ENCODE results near the gene ZNF823. TPM values are rescaled to one million over a fixed set of nuclear protein-coding genes. Genes with fewer than 3 reads are reported as not detected.

ZNF823 gene
- total RNA-seq, 2 donors from 2014 or later: 2.6 to 4.0 TPM

GRCh38 chr19:11704626-11705025 lies 34.1 kb downstream of the ZNF823 start:
- TF ChIP-seq, protein P1, sequence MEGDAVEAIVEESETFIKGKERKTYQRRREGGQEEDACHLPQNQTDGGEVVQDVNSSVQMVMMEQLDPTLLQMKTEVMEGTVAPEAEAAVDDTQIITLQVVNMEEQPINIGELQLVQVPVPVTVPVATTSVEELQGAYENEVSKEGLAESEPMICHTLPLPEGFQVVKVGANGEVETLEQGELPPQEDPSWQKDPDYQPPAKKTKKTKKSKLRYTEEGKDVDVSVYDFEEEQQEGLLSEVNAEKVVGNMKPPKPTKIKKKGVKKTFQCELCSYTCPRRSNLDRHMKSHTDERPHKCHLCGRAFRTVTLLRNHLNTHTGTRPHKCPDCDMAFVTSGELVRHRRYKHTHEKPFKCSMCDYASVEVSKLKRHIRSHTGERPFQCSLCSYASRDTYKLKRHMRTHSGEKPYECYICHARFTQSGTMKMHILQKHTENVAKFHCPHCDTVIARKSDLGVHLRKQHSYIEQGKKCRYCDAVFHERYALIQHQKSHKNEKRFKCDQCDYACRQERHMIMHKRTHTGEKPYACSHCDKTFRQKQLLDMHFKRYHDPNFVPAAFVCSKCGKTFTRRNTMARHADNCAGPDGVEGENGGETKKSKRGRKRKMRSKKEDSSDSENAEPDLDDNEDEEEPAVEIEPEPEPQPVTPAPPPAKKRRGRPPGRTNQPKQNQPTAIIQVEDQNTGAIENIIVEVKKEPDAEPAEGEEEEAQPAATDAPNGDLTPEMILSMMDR (IDR thresholded peaks at IDR 0.05): no peak
- no peak overlapping the region for H3K27ac ChIP-seq
- H3K36me3 ChIP-seq: no peaks in the 10 kb centered on the region
- no peak overlapping the region for H3K4me3 ChIP-seq
- H3K27me3 ChIP-seq: no peaks in the 10 kb centered on the region
- no peaks in the 10 kb centered on the region for H3K4me1 ChIP-seq
- no peak for DNase-seq (ENCODE audit: low spot score)
- H3K9me3 ChIP-seq: no peaks in the 10 kb centered on the region

DNA sequence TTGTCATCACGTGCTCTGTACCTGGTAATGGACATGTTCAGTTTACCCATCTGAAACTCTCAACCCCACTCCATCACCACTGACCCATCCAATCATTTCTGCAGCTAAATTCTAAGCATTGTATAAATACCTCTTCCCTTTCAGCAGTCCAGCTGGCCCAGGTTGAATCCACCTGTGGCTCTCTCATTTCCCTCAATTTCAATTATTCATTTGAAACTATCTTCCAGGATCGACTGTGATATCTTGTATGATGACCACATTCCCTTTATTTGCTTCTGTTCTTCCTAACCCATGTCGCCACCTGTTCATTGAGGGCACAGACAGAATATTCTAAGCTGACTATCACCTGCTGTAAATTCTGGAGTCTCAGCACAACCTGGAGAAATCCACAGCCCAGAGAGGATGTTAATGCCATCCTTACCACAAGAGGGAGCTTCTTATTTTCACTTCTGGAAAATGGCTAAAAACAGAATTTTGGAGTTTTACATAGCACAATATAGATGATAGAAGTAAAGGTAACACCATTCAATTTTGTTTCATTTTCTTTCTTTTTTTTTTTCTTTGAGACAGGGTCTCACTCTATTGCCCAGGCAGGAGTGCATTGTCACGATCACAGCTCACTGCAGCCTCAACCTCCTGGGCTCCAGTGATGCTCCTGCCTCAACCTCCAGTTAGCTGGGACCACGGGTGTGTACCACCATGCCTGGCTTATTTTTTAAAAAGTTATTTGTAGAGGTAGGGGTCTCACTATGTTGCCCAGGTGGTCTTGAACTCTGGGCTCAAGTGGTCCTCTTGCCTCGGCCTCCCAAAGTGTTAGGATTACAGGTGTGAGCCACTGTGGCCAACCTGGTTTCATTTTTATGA lies 38.6 kb downstream of the ZNF823 start:
- no peak for DNase-seq (ENCODE audit: low spot score)
- Histone ChIP-seq H3K27me3 (no peaks in the 10 kb centered on the region), H3K9me3 (no peaks in the 10 kb centered on the region), H3K4me1 (no peaks in the 10 kb centered on the region), H3K36me3 (no peaks in the 10 kb centered on the region), H3K4me3 (no peak overlapping the region), H3K27ac (no peak overlapping the region)
- TF ChIP-seq, protein P1 (IDR thresholded peaks at IDR 0.05): peak; percentile 58 to 73

GRCh38 chr19:11698231-11698630 lies 40.5 kb downstream of the ZNF823 start:
- Histone ChIP-seq H3K4me3 (no peak overlapping the region), H3K27me3 (no peaks in the 10 kb centered on the region), H3K9me3 (no peaks in the 10 kb centered on the region), H3K4me1 (peaks cover 0 to 7% of the 10 kb centered on the region in 2 donors), H3K36me3 (no peaks in the 10 kb centered on the region), H3K27ac (no peak overlapping the region)
- TF ChIP-seq, protein P1 (IDR thresholded peaks at IDR 0.05): no peak
- no peak for DNase-seq (ENCODE audit: low spot score)

GRCh38 chr19:11697284-11697855 lies 41.4 kb downstream of the ZNF823 start:
- no peaks in the 10 kb centered on the region for H3K27me3 ChIP-seq
- DNase-seq (ENCODE audit: low spot score): no peak
- H3K36me3 ChIP-seq: no peaks in the 10 kb centered on the region
- H3K27ac ChIP-seq: no peak overlapping the region
- H3K9me3 ChIP-seq: no peaks in the 10 kb centered on the region
- TF ChIP-seq, protein P1 (IDR thresholded peaks at IDR 0.05): no peak
- no peak overlapping the region for H3K4me3 ChIP-seq
- H3K4me1 ChIP-seq: peaks cover 0 to 7% of the 10 kb centered on the region in 2 donors

DNA sequence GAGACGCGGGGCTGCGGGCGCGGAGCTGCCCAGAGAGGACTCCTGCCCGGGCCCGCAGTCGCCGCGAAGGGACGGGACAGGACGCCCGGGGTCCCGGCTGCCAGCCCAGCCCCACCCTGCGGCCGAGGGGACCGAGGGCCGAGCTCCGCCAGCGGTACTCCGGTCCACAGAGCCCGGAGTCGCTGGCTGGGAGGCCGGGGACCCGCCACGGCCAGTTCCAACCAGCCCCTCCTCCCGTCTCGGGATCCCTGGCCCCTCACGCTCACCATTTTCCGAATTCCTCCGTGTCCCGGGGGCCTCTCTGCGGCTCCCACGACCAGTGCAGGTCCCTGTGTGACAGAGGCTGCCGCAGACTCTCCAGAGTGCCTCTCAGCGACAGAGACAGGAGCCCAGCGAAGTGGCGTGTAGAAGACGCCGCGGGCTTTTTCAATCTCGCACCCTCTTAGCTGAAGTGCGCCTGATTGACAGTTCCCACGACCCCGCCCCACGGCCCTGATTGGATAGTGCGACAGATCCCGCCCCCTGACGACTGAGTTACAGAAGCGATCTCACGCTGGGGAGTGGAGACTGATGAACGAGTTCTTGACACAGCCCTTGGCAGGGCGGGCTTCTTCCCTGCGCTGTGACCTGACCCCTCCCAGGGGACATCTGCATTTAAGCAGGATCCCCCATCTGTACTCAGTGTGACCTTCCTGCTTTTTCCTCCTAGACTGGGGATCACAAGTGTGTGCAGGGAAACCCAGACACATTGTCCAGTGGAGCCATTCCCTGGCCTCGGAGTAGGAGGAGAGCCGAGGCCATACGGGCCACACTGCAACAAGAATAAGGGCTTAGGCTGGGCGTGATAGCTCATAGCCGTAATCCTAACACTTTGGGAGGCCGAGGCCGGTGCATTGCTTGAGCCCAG lies 44.0 kb downstream of the ZNF823 start:
- TF ChIP-seq, protein P1 (IDR thresholded peaks at IDR 0.05): no peak
- Histone ChIP-seq H3K27me3 (no peaks in the 10 kb centered on the region), H3K4me1 (peaks cover 0 to 7% of the 10 kb centered on the region in 2 donors), H3K27ac (peak overlapping the region; percentile 68), H3K9me3 (no peaks in the 10 kb centered on the region), H3K4me3 (peak overlapping the region; percentile 62 to 85), H3K36me3 (no peaks in the 10 kb centered on the region)
- DNase-seq (ENCODE audit: low spot score): peak; percentile 98

Data from right atrium auricular region (tissue), 2 donors.